ENCODE results near the gene RELN. TPM values are rescaled to one million over a fixed set of nuclear protein-coding genes. Genes with fewer than 3 reads are reported as not detected.

The RELN gene
- total and polyA plus RNA-seq, 2 donors: 0.28 to 0.96 TPM

DNA sequence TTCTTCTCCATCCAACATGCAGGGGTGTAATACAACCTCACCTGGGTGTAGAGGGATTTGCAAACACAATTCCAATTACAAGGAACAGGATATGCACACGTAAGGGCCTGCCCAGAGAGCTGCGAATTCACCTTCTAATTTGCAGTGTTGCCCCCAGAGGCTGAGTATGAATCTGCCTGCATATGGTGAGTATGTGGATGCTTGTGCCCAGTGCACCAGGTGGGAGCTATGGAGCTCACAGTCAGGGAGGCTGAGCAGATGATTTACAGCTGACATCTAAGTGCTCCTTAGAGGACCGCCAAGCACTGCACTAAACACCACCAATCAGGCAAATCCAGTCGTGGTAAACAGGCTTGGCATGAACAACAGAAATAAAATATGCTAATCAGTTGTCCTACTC is 132.0 kb downstream of the RELN start:
- Histone ChIP-seq H3K4me3 (ENCODE audit: low read length in 2 of 2) (no peak overlapping the region), H3K36me3 (ENCODE audit: control insufficient read depth in 2 of 2, insufficient read depth in 2 of 2, low read length in 1 of 2) (no peaks in the 10 kb centered on the region), H3K9me3 (ENCODE audit: control insufficient read depth in 2 of 2, insufficient read depth in 1 of 2, low read length in 1 of 2) (no peaks in the 10 kb centered on the region), H3K4me1 (ENCODE audit: control insufficient read depth in 2 of 2, insufficient read depth in 2 of 2, low read length in 2 of 2) (no peaks in the 10 kb centered on the region), H3K27me3 (ENCODE audit: control insufficient read depth in 2 of 2, insufficient read depth in 1 of 2, low read length in 1 of 2) (no peaks in the 10 kb centered on the region), H3K27ac (ENCODE audit: low read depth in 1 of 2, low read length in 1 of 2) (no peak overlapping the region)
- 46% methylated on average over 4 of the region's 4 CpGs for WGBS
- DNase-seq (ENCODE audit: low read depth in 6 of 9, low spot score in 9 of 9): no peak

DNA sequence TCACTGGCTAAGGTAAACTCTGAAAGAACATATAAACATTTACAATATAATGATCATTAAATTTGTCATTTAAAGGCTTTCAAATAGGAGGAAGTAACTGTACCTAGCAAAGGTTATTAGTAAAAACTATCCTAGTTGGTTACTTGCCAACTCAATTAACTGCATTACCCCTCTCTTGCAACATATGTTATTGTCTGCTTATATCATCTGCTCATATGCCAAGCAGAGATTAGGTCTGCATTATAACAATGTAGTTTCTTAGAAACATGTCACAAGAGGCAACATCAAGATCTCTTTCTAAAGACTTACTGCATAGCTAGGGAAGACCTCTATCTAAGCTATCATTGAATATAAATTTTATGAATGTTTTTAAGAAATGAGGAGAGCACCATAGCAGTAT is 132.5 kb downstream of the RELN start:
- Histone ChIP-seq H3K4me3 (ENCODE audit: low read length in 2 of 2) (no peak overlapping the region), H3K36me3 (ENCODE audit: control insufficient read depth in 2 of 2, insufficient read depth in 2 of 2, low read length in 1 of 2) (no peaks in the 10 kb centered on the region), H3K4me1 (ENCODE audit: control insufficient read depth in 2 of 2, insufficient read depth in 2 of 2, low read length in 2 of 2) (no peaks in the 10 kb centered on the region), H3K9me3 (ENCODE audit: control insufficient read depth in 2 of 2, insufficient read depth in 1 of 2, low read length in 1 of 2) (no peaks in the 10 kb centered on the region), H3K27me3 (ENCODE audit: control insufficient read depth in 2 of 2, insufficient read depth in 1 of 2, low read length in 1 of 2) (no peaks in the 10 kb centered on the region), H3K27ac (ENCODE audit: low read depth in 1 of 2, low read length in 1 of 2) (no peak overlapping the region)
- DNase-seq (ENCODE audit: low read depth in 6 of 9, low spot score in 9 of 9): no peak

DNA sequence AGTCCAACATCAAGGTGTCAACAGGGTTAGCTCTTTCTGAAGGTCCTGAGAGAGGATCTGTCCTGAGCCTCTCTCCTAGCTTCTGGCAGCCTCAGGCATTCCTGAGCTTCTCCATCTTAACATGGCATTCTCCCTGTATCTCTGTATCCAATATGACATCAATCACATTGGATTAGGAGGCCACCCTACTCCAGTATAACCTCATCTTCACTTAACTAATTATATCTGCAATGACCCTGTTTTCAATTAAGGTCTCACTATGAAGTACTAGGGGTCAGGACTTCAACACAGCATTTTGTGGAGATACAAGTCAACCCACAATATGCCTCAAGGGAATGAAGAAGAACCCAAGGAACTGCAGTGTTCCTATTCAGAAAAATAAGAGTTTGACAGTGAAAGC is 133.8 kb downstream of the RELN start:
- Histone ChIP-seq H3K4me1 (ENCODE audit: control insufficient read depth in 2 of 2, insufficient read depth in 2 of 2, low read length in 2 of 2) (no peaks in the 10 kb centered on the region), H3K9me3 (ENCODE audit: control insufficient read depth in 2 of 2, insufficient read depth in 1 of 2, low read length in 1 of 2) (no peaks in the 10 kb centered on the region), H3K27ac (ENCODE audit: low read depth in 1 of 2, low read length in 1 of 2) (no peak overlapping the region), H3K36me3 (ENCODE audit: control insufficient read depth in 2 of 2, insufficient read depth in 2 of 2, low read length in 1 of 2) (no peaks in the 10 kb centered on the region), H3K4me3 (ENCODE audit: low read length in 2 of 2) (no peak overlapping the region), H3K27me3 (ENCODE audit: control insufficient read depth in 2 of 2, insufficient read depth in 1 of 2, low read length in 1 of 2) (no peaks in the 10 kb centered on the region)
- no peak for DNase-seq (ENCODE audit: low read depth in 6 of 9, low spot score in 9 of 9)

DNA sequence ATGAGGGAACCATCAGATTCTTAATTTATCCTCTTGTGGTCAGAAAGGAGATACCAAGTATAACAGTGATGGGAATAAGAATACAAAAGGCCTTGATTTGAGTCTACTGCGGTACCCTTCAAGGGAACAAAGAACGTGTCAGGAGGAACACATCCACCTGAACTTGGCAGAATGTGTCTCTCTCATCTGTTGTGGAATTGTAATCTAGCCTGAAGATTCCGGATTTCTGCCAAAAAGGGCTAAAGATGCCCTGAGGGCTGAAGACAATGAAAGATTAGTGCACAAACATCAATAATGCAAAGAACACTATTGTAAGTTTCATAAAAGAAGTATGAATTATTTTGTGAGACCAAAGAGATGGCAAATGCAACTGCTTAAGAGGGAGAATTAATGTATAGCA is 134.8 kb downstream of the RELN start:
- H3K4me1 ChIP-seq (ENCODE audit: control insufficient read depth in 2 of 2, insufficient read depth in 2 of 2, low read length in 2 of 2): no peaks in the 10 kb centered on the region
- H3K27me3 ChIP-seq (ENCODE audit: control insufficient read depth in 2 of 2, insufficient read depth in 1 of 2, low read length in 1 of 2): no peaks in the 10 kb centered on the region
- no peaks in the 10 kb centered on the region for H3K9me3 ChIP-seq (ENCODE audit: control insufficient read depth in 2 of 2, insufficient read depth in 1 of 2, low read length in 1 of 2)
- 86% methylated on average over 3 of the region's 3 CpGs for WGBS
- DNase-seq (ENCODE audit: low read depth in 6 of 9, low spot score in 9 of 9): no peak
- H3K27ac ChIP-seq (ENCODE audit: low read depth in 1 of 2, low read length in 1 of 2): no peak overlapping the region
- H3K4me3 ChIP-seq (ENCODE audit: low read length in 2 of 2): no peak overlapping the region
- H3K36me3 ChIP-seq (ENCODE audit: control insufficient read depth in 2 of 2, insufficient read depth in 2 of 2, low read length in 1 of 2): no peaks in the 10 kb centered on the region

DNA sequence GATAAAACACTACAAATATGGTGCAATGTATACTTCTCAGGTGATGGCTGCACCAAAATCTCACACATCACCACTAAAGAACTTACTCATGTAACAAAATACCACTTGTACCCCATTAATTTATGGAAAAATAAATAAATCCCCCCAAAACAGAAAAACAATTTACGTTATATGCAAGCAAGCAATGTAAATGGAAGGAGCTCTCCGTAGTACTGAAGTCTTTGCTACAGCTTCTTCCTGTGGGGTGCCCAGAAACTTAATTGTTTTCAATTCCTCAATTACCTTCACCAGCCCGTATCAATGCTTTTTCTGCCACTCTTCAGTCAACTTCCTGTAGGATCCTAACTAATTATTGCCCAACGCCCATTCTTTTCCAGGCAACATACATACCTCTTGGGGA is 138.1 kb downstream of the RELN start:
- H3K9me3 ChIP-seq (ENCODE audit: control insufficient read depth in 2 of 2, insufficient read depth in 1 of 2, low read length in 1 of 2): no peaks in the 10 kb centered on the region
- no peak overlapping the region for H3K4me3 ChIP-seq (ENCODE audit: low read length in 2 of 2)
- no peak overlapping the region for H3K27ac ChIP-seq (ENCODE audit: low read depth in 1 of 2, low read length in 1 of 2)
- peak in 3 of 9 donors; percentile 7 to 27 (median 13) for DNase-seq (ENCODE audit: low read depth in 6 of 9, low spot score in 9 of 9)
- no peaks in the 10 kb centered on the region for H3K27me3 ChIP-seq (ENCODE audit: control insufficient read depth in 2 of 2, insufficient read depth in 1 of 2, low read length in 1 of 2)
- WGBS: 61% methylated on average over 4 of the region's 4 CpGs
- H3K4me1 ChIP-seq (ENCODE audit: control insufficient read depth in 2 of 2, insufficient read depth in 2 of 2, low read length in 2 of 2): no peaks in the 10 kb centered on the region
- H3K36me3 ChIP-seq (ENCODE audit: control insufficient read depth in 2 of 2, insufficient read depth in 2 of 2, low read length in 1 of 2): no peaks in the 10 kb centered on the region

DNA sequence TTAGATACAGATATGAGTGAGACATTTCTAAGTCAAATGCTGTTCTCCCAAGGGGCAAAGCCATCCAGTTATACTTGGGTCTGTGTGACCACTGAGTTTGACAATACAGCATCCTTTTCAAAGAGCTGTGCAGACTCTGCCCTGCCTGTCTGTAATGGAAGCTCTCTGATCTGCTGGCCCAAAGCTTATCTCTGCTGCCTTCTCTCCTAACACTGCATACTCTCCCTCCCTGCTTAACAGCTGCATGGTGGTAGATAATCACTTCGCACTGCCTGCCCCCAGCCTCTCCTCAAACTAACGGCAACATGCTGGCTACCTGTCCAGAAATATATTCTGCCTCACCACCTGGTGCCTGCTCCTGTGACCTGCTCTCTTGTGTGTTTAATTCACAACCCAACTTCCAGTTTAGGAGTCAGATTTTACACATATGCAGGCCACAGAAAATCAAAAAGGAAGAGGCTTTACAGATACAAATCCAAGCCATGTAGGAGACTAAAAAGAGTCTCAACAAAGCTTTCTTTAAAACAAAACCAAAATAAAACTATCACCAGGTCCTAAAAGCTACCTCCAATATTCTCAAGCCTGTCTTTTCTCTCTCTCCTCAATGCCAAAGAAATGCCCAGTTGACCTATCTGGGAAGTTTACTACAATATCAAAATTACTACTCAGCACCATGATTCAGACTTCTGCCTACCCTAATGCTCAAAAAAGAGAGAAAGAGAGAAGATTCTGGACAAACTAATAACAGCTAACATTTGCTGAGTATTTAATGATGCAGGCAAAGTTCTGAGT is 145.6 kb downstream of the RELN start:
- WGBS: 77% methylated on average over 2 of the region's 2 CpGs
- no peaks in the 10 kb centered on the region for H3K36me3 ChIP-seq (ENCODE audit: control insufficient read depth in 2 of 2, insufficient read depth in 2 of 2, low read length in 1 of 2)
- H3K4me1 ChIP-seq (ENCODE audit: control insufficient read depth in 2 of 2, insufficient read depth in 2 of 2, low read length in 2 of 2): no peaks in the 10 kb centered on the region
- no peak overlapping the region for H3K4me3 ChIP-seq (ENCODE audit: low read length in 2 of 2)
- no peaks in the 10 kb centered on the region for H3K9me3 ChIP-seq (ENCODE audit: control insufficient read depth in 2 of 2, insufficient read depth in 1 of 2, low read length in 1 of 2)
- no peak for DNase-seq (ENCODE audit: low read depth in 6 of 9, low spot score in 9 of 9)
- no peak overlapping the region for H3K27ac ChIP-seq (ENCODE audit: low read depth in 1 of 2, low read length in 1 of 2)
- no peaks in the 10 kb centered on the region for H3K27me3 ChIP-seq (ENCODE audit: control insufficient read depth in 2 of 2, insufficient read depth in 1 of 2, low read length in 1 of 2)

DNA sequence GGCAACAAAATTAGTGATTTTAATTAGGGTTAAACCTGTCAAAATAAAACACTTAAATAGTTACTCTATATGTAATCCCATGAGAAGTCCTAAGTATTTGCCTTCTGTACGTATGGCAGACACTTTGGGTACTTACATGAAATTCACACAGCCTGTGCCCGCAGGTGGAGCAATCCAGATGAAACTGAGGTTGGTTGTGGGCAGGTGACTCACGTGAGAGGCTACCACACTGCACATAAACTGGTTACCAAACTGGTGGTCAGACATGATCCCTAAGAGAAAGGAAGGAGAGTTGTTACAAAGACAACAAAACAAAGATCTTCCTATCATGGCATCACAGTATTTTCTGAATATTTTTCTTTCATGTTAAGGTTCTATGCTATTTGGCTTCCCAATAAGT is 156.1 kb downstream of the RELN start:
- Histone ChIP-seq H3K27me3 (ENCODE audit: control insufficient read depth in 2 of 2, insufficient read depth in 1 of 2, low read length in 1 of 2) (no peaks in the 10 kb centered on the region), H3K9me3 (ENCODE audit: control insufficient read depth in 2 of 2, insufficient read depth in 1 of 2, low read length in 1 of 2) (no peaks in the 10 kb centered on the region), H3K4me3 (ENCODE audit: low read length in 2 of 2) (no peak overlapping the region), H3K4me1 (ENCODE audit: control insufficient read depth in 2 of 2, insufficient read depth in 2 of 2, low read length in 2 of 2) (no peaks in the 10 kb centered on the region), H3K27ac (ENCODE audit: low read depth in 1 of 2, low read length in 1 of 2) (no peak overlapping the region), H3K36me3 (ENCODE audit: control insufficient read depth in 2 of 2, insufficient read depth in 2 of 2, low read length in 1 of 2) (no peaks in the 10 kb centered on the region)
- no peak for DNase-seq (ENCODE audit: low read depth in 6 of 9, low spot score in 9 of 9)
- 90% methylated on average over 3 of the region's 3 CpGs for WGBS

DNA sequence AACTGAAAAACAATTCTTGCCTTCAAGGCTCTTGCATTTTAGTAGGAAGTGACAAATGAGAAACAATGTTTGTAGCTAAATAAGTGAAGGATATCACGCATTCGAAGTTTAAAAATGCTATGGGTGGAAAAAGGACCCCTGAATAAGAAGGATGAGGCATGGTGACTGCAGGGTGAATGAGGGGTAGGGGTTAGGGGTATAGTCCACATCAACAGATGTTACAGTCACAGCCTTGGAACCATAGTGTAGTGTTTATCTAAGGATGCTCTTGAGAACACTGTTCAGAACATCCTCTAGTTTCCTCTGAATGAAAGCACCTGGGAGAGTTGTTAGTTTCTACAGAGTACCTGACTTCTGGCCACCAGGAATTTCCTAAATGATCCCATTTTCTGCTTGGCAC is 157.0 kb downstream of the RELN start:
- Histone ChIP-seq H3K4me3 (ENCODE audit: low read length in 2 of 2) (no peak overlapping the region), H3K27ac (ENCODE audit: low read depth in 1 of 2, low read length in 1 of 2) (no peak overlapping the region), H3K9me3 (ENCODE audit: control insufficient read depth in 2 of 2, insufficient read depth in 1 of 2, low read length in 1 of 2) (no peaks in the 10 kb centered on the region), H3K27me3 (ENCODE audit: control insufficient read depth in 2 of 2, insufficient read depth in 1 of 2, low read length in 1 of 2) (no peaks in the 10 kb centered on the region), H3K36me3 (ENCODE audit: control insufficient read depth in 2 of 2, insufficient read depth in 2 of 2, low read length in 1 of 2) (no peaks in the 10 kb centered on the region), H3K4me1 (ENCODE audit: control insufficient read depth in 2 of 2, insufficient read depth in 2 of 2, low read length in 2 of 2) (no peaks in the 10 kb centered on the region)
- no peak for DNase-seq (ENCODE audit: low read depth in 6 of 9, low spot score in 9 of 9)
- 83% methylated on average over 2 of the region's 2 CpGs for WGBS

DNA sequence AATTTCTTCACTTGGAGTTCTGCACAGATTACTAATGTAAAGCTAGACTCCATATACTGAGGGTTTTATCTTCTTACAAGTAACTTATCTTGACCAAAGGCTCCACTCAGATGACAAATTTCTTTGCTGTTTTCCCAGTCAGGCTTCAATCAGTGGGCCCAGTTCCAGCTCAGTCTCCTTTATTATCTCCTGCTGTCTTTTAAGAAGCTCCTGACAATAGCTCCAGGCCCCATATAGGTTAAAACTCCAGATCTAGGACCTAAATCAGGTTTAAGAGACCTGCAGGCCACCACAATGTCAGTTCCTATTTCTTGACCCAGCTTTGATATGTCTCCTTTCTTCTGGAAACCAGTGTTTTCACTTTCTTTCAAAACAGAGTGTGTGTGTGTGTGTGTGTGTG is 165.2 kb downstream of the RELN start:
- Histone ChIP-seq H3K9me3 (ENCODE audit: control insufficient read depth in 2 of 2, insufficient read depth in 1 of 2, low read length in 1 of 2) (no peaks in the 10 kb centered on the region), H3K36me3 (ENCODE audit: control insufficient read depth in 2 of 2, insufficient read depth in 2 of 2, low read length in 1 of 2) (no peaks in the 10 kb centered on the region), H3K27me3 (ENCODE audit: control insufficient read depth in 2 of 2, insufficient read depth in 1 of 2, low read length in 1 of 2) (no peaks in the 10 kb centered on the region), H3K27ac (ENCODE audit: low read depth in 1 of 2, low read length in 1 of 2) (no peak overlapping the region), H3K4me3 (ENCODE audit: low read length in 2 of 2) (no peak overlapping the region), H3K4me1 (ENCODE audit: control insufficient read depth in 2 of 2, insufficient read depth in 2 of 2, low read length in 2 of 2) (no peaks in the 10 kb centered on the region)
- no peak for DNase-seq (ENCODE audit: low read depth in 6 of 9, low spot score in 9 of 9)

DNA sequence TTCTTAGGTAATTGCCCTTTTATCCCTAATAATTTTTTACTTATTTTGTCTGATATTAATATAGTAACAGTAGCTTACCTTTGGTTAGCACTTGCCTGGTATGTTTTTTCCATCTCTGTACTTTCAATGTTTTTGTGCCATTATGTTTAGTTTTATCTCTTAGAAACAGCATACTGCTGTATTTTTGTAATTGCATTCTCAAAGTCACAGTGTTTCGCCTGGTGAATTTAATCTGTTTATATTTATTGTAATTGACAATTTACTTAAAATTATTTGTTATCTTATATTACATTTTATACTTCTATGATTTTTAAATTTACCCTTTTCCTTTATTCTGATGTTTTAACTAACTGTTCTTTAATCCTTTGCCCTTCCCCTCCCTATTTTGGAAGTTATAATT is 166.4 kb downstream of the RELN start:
- no peaks in the 10 kb centered on the region for H3K36me3 ChIP-seq (ENCODE audit: control insufficient read depth in 2 of 2, insufficient read depth in 2 of 2, low read length in 1 of 2)
- DNase-seq (ENCODE audit: low read depth in 6 of 9, low spot score in 9 of 9): no peak
- no peak overlapping the region for H3K27ac ChIP-seq (ENCODE audit: low read depth in 1 of 2, low read length in 1 of 2)
- no peaks in the 10 kb centered on the region for H3K9me3 ChIP-seq (ENCODE audit: control insufficient read depth in 2 of 2, insufficient read depth in 1 of 2, low read length in 1 of 2)
- no peaks in the 10 kb centered on the region for H3K27me3 ChIP-seq (ENCODE audit: control insufficient read depth in 2 of 2, insufficient read depth in 1 of 2, low read length in 1 of 2)
- no peaks in the 10 kb centered on the region for H3K4me1 ChIP-seq (ENCODE audit: control insufficient read depth in 2 of 2, insufficient read depth in 2 of 2, low read length in 2 of 2)
- no peak overlapping the region for H3K4me3 ChIP-seq (ENCODE audit: low read length in 2 of 2)
- 97% methylated on average over 1 of the region's 1 CpG for WGBS

All from thymus (tissue), 11 donors.